GM12878 (cell line): Measurements from ENCODE around the gene FAM186B. TPM values are rescaled to one million over a fixed set of nuclear protein-coding genes. Genes with fewer than 3 reads are reported as not detected.

Experiments
- ATAC-seq: fragments of 200-7000 bp; cut with Tn5 transposase; 3 replicates; pipeline ENCODE4 v1.9.1; 2020; ENCODE audit warnings: mild to moderate bottlenecking, moderate library complexity
- BruUV-seq: library from RNA; stranded (reverse); fragments of 400-500 nt; replicated peaks from 2 replicates; lab custom pipeline; 2021; lab: Mats Ljungman, UMichigan
- CTCF ChIA-PET: fragments of 300-600 bp; sonication (Branson Sonifier 250); formaldehyde crosslinking; extraction: SDS; loops from one replicate; lab custom pipeline; 2021; ENCODE audit warnings: inconsistent platforms; lab: Yijun Ruan, JAX
- POLR2A ChIA-PET: fragments of 350-600 bp; formaldehyde crosslinking; extraction: SDS; loops from one replicate; lab custom pipeline; 2021; ENCODE audit warnings: inconsistent platforms; lab: Charles Lee
- RAD21 ChIA-PET: fragments of 300-600 bp; sonication (Branson Sonifier 250); formaldehyde crosslinking; loops from one replicate; lab custom pipeline; 2023; ENCODE audit warnings: antibody characterized with exemption; ENCODE audit not compliant: unreplicated experiment; lab: Charles Lee
- SMC1A ChIA-PET: fragments of 300-600 bp; sonication (Branson Sonifier 250); formaldehyde crosslinking; loops from one replicate; lab custom pipeline; 2023; ENCODE audit not compliant: unreplicated experiment, uncharacterized antibody; lab: Charles Lee
- DNase-seq: peaks from one replicate; pipeline ENCODE4 v3.0.0-alpha.2; 2011; ENCODE audit warnings: low read depth, low spot score
- FAIRE-seq: peaks from 3 replicates; lab custom pipeline; 2011; peaks lifted over from hg19 to GRCh38; lab: Jason Lieb, UNC
- H2AFZ ChIP-seq: 2 replicates; pipeline ENCODE4 v1.6.0; 2011; ENCODE audit warnings: low read depth, low read length, control low read depth; ENCODE audit not compliant: control insufficient read depth
- H3K27ac ChIP-seq: 2 replicates; pipeline ENCODE4 v1.5.1; 2011; ENCODE audit warnings: control low read depth; ENCODE audit not compliant: control insufficient read depth, insufficient read depth
- H3K27me3 ChIP-seq, 2 experiments: replicated peaks in 1 of 2; 2 replicates each; pipeline versions ENCODE4 v1.6.0 to v1.6.1; 2011; ENCODE audit warnings: low read length in 1 of 2; ENCODE audit not compliant: control insufficient read depth in 2 of 2, insufficient read depth in 2 of 2
- H3K36me3 ChIP-seq, 2 experiments: 2 replicates each; pipeline ENCODE4 v1.5.1; 2011; ENCODE audit warnings: low read length in 1 of 2; ENCODE audit not compliant: control insufficient read depth in 2 of 2, insufficient read depth in 2 of 2
- H3K4me1 ChIP-seq: 2 replicates; pipeline ENCODE4 v1.6.1; 2011; ENCODE audit warnings: mild to moderate bottlenecking, low read length, moderate library complexity, mixed read lengths; ENCODE audit not compliant: control insufficient read depth, insufficient read depth
- H3K4me2 ChIP-seq: 2 replicates; pipeline ENCODE4 v1.6.0; 2011; ENCODE audit warnings: control low read depth; ENCODE audit not compliant: control insufficient read depth, insufficient read depth
- H3K4me3 ChIP-seq: fragments of 200-600 bp; sonication (generic); 2 replicates; pipeline ENCODE4 v1.5.1; 2016
- H3K79me2 ChIP-seq: 2 replicates; pipeline ENCODE4 v1.6.0; 2011; ENCODE audit warnings: low read length; ENCODE audit not compliant: control insufficient read depth, insufficient read depth
- H3K9ac ChIP-seq: 2 replicates; pipeline ENCODE4 v1.8.0; 2011; ENCODE audit warnings: low read length, control low read depth, mixed read lengths; ENCODE audit not compliant: control insufficient read depth, insufficient read depth
- H3K9me3 ChIP-seq: replicated peaks from 3 replicates; pipeline ENCODE4 v1.5.1; 2011; ENCODE audit warnings: mild to moderate bottlenecking, low read length; ENCODE audit not compliant: control insufficient read depth, insufficient read depth
- H4K20me1 ChIP-seq: 2 replicates; pipeline ENCODE4 v1.6.0; 2011; ENCODE audit not compliant: control insufficient read depth, insufficient read depth
- CHD1 ChIP-seq: IDR thresholded peaks from 2 replicates; pipeline ENCODE4 v1.6.1; 2012; ENCODE audit warnings: low read depth, low read length, improper control_type of control experiment
- IKZF2 ChIP-seq, 2 experiments: fragments of 450-650 bp; IDR thresholded peaks; 2 replicates each; pipeline ENCODE4 v1.6.1; 2017; ENCODE audit warnings: mild to moderate bottlenecking in 2 of 2, moderate library complexity in 2 of 2
- SUPT20H ChIP-seq: IDR thresholded peaks from 2 replicates; pipeline ENCODE4 v1.6.1; 2011; ENCODE audit warnings: low read depth, mild to moderate bottlenecking, low read length, moderate library complexity, borderline replicate concordance; ENCODE audit not compliant: control insufficient read depth
- TAF1 ChIP-seq: IDR thresholded peaks from 2 replicates; pipeline ENCODE4 v1.6.1; 2011; ENCODE audit warnings: mild to moderate bottlenecking, low read depth, low read length, borderline replicate concordance
- ZSCAN29 ChIP-seq: fragments of 450-650 bp; IDR thresholded peaks from 2 replicates; pipeline ENCODE4 v1.6.1; 2017; ENCODE audit warnings: mild to moderate bottlenecking, moderate library complexity
- WGBS: methylation state at CpG from one replicate; pipeline ENCODE4 v1.1.6; 2016; ENCODE audit warnings: low lambda C conversion rate; ENCODE audit not compliant: insufficient replicate concordance, insufficient coverage; ENCODE audit errors: missing lambda C conversion rate; 5-methylcytosine and 5-hydroxymethylcytosine counted together
- in situ Hi-C: fragments of 300-500 bp; cut with MboI; formaldehyde crosslinking; loops from 9 replicates; pipeline ENCODE4 v1.14.3; 2018; ENCODE audit warnings: mixed read lengths
- intact Hi-C: fragments of 100-400 bp; cut with micrococcal nuclease; formaldehyde crosslinking; loops from one replicate; pipeline ENCODE4 v1.14.2; 2022; ENCODE audit not compliant: unreplicated experiment
- polyA plus RNA-seq, 11 experiments: library from polyadenylated mRNA; depleted of rRNA in 4 of 11; unstranded in 6 of 11; stranded (reverse) in 5 of 11; fragments of >200 nt; fragmentation: Nextera tagmentation in 4 of 11; fragmentation: Illumina TruSeq in 1 of 11; extraction: Ambion mirVana in 4 of 11; extraction: Trizol in 1 of 11; gene quantifications; 1 replicate in 1 of 11; 2 replicates in 10 of 11; pipeline versions ENCODE4 v1.2.1 to v1.2.3, GENCODE V29; 2011 to 2016; ENCODE audit warnings: inconsistent platforms in 2 of 11, missing spikeins in 2 of 11, low read depth in 1 of 11
- total RNA-seq, 4 experiments: library from RNA; depleted of rRNA in 3 of 4; stranded (reverse); fragments of >200 nt in 3 of 4; fragmentation: Illumina TruSeq in 1 of 4; extraction: Trizol in 1 of 4; gene quantifications; 2 replicates each; pipeline versions ENCODE4 v1.2.1 to v1.2.3, GENCODE V29; 2013 to 2021
- TF ChIP-seq, protein P1 (sequence below): fragments of 450-650 bp; formaldehyde crosslinking; IDR thresholded peaks from 2 replicates; pipeline ENCODE4 v1.4.0; 2022; ENCODE audit warnings: mild to moderate bottlenecking, moderate library complexity
- TF ChIP-seq, protein P2 (sequence below): fragments of 450-650 bp; formaldehyde crosslinking; IDR thresholded peaks from 2 replicates; pipeline ENCODE4 v1.4.0; 2020; ENCODE audit warnings: mild to moderate bottlenecking, moderate library complexity
- TF ChIP-seq, protein P3 (sequence below): IDR thresholded peaks from 2 replicates; pipeline ENCODE4 v1.6.1; 2011; ENCODE audit warnings: mild to moderate bottlenecking, low read depth, low read length, moderate library complexity; ENCODE audit not compliant: insufficient replicate concordance
- TF ChIP-seq, protein P4 (sequence below): fragments of 450-650 bp; IDR thresholded peaks from 2 replicates; pipeline ENCODE4 v1.6.1; 2016; ENCODE audit warnings: mild to moderate bottlenecking

Gene FAM186B
- total and polyA plus RNA-seq, 10 of the 15 experiments (the other 5 are each of a cell fraction or from before 2014, with no cell fraction given) = 0.13 to 0.79 (median 0.51) TPM

DNA sequence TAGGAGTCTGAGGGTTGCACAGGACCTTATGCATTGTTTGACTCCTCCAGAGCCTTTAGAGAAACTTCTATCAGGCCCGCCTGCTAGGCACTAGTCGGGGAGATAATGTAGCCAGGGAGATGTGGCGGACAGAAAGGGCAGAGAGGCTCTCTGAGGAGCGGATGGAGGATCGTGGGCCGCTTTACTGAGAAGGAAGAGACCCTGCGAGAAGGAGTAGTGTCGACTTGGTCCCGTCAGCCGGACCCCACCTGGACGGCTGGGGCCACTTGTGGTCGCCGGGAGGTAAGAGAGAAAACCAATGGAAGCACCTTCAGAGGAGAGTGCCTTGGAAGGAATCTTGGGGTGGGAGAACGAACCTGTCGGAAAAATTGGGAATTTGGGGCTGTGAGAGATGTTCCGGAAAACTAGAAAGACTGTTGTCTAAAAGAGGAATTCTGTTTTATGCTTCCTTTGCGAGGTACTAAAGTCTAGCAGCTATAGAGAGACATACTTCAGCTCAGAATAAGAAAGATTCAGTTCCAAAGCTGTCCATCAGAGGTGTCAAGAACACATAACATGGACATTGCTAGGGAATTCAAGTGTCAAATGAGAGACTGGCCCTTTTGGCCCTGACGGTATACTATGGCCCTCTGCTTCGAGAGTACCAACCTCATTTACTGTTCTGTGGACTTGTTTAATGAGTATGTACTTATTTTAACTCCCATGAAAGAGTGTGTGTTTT lies 36.8 kb downstream of the FAM186B start:
- Histone ChIP-seq H3K4me1 (peaks cover 8% of the 10 kb centered on the region), H3K9me3 (no peaks in the 10 kb centered on the region), H3K4me3 (peak overlapping the region; percentile 99), H3K36me3 (peaks cover 4 to 8% of the 10 kb centered on the region in 2 experiments; a peak in 3 of 4 replicates), H3K4me2 (peak overlapping the region; percentile 53), H3K9ac (peak overlapping the region; percentile 87), H4K20me1 (no peaks in the 10 kb centered on the region), H3K27me3 (no peaks in the 10 kb centered on the region), H3K79me2 (peaks cover 36% of the 10 kb centered on the region), H2AFZ (peak overlapping the region; percentile 83), H3K27ac (peak overlapping the region; percentile 91)
- peak; percentile 67 for ATAC-seq
- DNase-seq = no peak
- POLR2A ChIA-PET = interaction anchor here (0.6 to 0.7 kb wide), 2 partner anchors 49 to 210 kb away, joined by 3 read pairs; no protein-coding TSS in a partner anchor
- CTCF ChIA-PET = interaction anchor here (0.6 to 1.0 kb wide), 4 partner anchors 12 to 276 kb away, joined by 3 to 6 read pairs (median 4); no protein-coding TSS in a partner anchor
- SMC1A ChIA-PET = interaction anchor here (0.9 to 1.0 kb wide), 2 partner anchors 12 to 54 kb away, joined by 3 read pairs; no protein-coding TSS in a partner anchor
- 6% methylated on average over 19 of the region's 19 CpGs for WGBS
- in situ Hi-C loops = no loop called here
- FAIRE-seq = no peak
- RAD21 ChIA-PET = interaction anchor here (0.6 to 1.0 kb wide), 2 partner anchors 8 to 210 kb away, joined by 3 read pairs; no protein-coding TSS in a partner anchor
- intact Hi-C loops = loop anchor here (5.0 kb wide), 1 partner anchor 139 kb away; the partner anchor contains the start of gene FMNL3
- BruUV-seq = TSS peak; percentile 73
- TF ChIP-seq, protein P1, sequence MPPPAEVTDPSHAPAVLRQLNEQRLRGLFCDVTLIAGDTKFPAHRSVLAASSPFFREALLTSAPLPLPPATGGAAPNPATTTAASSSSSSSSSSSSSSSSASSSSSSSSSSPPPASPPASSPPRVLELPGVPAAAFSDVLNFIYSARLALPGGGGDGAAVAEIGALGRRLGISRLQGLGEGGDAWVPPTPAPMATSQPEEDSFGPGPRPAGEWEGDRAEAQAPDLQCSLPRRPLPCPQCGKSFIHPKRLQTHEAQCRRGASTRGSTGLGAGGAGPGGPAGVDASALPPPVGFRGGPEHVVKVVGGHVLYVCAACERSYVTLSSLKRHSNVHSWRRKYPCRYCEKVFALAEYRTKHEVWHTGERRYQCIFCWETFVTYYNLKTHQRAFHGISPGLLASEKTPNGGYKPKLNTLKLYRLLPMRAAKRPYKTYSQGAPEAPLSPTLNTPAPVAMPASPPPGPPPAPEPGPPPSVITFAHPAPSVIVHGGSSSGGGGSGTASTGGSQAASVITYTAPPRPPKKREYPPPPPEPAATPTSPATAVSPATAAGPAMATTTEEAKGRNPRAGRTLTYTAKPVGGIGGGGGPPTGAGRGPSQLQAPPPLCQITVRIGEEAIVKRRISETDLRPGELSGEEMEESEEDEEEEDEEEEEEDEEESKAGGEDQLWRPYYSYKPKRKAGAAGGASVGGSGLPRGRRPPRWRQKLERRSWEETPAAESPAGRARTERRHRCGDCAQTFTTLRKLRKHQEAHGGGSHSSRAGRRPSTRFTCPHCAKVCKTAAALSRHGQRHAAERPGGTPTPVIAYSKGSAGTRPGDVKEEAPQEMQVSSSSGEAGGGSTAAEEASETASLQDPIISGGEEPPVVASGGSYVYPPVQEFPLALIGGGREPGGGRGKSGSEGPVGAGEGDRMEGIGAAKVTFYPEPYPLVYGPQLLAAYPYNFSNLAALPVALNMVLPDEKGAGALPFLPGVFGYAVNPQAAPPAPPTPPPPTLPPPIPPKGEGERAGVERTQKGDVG (CRISPR knock-in tag) = no peak
- TF ChIP-seq IKZF2 (IDR thresholded peaks at IDR 0.05) = 0 out of 4 replicates have a peak, but pooled peaks of 1 of the 2 experiments have one; percentile 30
- TF ChIP-seq SUPT20H = no peak
- TF ChIP-seq, protein P2, sequence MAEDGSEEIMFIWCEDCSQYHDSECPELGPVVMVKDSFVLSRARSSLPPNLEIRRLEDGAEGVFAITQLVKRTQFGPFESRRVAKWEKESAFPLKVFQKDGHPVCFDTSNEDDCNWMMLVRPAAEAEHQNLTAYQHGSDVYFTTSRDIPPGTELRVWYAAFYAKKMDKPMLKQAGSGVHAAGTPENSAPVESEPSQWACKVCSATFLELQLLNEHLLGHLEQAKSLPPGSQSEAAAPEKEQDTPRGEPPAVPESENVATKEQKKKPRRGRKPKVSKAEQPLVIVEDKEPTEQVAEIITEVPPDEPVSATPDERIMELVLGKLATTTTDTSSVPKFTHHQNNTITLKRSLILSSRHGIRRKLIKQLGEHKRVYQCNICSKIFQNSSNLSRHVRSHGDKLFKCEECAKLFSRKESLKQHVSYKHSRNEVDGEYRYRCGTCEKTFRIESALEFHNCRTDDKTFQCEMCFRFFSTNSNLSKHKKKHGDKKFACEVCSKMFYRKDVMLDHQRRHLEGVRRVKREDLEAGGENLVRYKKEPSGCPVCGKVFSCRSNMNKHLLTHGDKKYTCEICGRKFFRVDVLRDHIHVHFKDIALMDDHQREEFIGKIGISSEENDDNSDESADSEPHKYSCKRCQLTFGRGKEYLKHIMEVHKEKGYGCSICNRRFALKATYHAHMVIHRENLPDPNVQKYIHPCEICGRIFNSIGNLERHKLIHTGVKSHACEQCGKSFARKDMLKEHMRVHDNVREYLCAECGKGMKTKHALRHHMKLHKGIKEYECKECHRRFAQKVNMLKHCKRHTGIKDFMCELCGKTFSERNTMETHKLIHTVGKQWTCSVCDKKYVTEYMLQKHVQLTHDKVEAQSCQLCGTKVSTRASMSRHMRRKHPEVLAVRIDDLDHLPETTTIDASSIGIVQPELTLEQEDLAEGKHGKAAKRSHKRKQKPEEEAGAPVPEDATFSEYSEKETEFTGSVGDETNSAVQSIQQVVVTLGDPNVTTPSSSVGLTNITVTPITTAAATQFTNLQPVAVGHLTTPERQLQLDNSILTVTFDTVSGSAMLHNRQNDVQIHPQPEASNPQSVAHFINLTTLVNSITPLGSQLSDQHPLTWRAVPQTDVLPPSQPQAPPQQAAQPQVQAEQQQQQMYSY (CRISPR knock-in tag) = no peak
- TF ChIP-seq ZSCAN29 = no peak
- TF ChIP-seq TAF1 = no peak
- TF ChIP-seq CHD1 = no peak
- TF ChIP-seq, protein P3, sequence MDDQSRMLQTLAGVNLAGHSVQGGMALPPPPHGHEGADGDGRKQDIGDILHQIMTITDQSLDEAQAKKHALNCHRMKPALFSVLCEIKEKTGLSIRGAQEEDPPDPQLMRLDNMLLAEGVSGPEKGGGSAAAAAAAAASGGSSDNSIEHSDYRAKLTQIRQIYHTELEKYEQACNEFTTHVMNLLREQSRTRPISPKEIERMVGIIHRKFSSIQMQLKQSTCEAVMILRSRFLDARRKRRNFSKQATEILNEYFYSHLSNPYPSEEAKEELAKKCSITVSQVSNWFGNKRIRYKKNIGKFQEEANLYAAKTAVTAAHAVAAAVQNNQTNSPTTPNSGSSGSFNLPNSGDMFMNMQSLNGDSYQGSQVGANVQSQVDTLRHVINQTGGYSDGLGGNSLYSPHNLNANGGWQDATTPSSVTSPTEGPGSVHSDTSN = peak; percentile 30
- TF ChIP-seq, protein P4, sequence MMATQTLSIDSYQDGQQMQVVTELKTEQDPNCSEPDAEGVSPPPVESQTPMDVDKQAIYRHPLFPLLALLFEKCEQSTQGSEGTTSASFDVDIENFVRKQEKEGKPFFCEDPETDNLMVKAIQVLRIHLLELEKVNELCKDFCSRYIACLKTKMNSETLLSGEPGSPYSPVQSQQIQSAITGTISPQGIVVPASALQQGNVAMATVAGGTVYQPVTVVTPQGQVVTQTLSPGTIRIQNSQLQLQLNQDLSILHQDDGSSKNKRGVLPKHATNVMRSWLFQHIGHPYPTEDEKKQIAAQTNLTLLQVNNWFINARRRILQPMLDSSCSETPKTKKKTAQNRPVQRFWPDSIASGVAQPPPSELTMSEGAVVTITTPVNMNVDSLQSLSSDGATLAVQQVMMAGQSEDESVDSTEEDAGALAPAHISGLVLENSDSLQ = peak; percentile 85
